Measurements from ENCODE around the gene CDCP1.
"Not testable (repeated sequence)": the region's sequence is repeated elsewhere in the genome, so short reads cannot be mapped to it uniquely, and the experiment has no call there.

The CDCP1 gene

GRCh38 chr3:45054196-45054857 is 91.9 kb downstream of the CDCP1 start:
- peaks cover 21% of the 10 kb centered on the region for H3K27me3 Mint-ChIP-seq
- no peaks in the 10 kb centered on the region for H3K9me3 Mint-ChIP-seq
- no peak overlapping the region for H3K4me3 Mint-ChIP-seq
- ATAC-seq (no peak), DNase-seq (no peak)
- H3K27ac Mint-ChIP-seq, result no peak overlapping the region
- peaks cover 19% of the 10 kb centered on the region for H3K4me1 Mint-ChIP-seq

- not testable (repeated sequence) for ATAC-seq, DNase-seq, H3K4me3 Mint-ChIP-seq, H3K9me3 Mint-ChIP-seq
- H3K4me1 Mint-ChIP-seq, result peaks cover 19% of the 10 kb centered on the region
- peaks cover 26% of the 10 kb centered on the region for H3K27me3 Mint-ChIP-seq
- peak overlapping the region in 1 of 2 donors; percentile 37 for H3K27ac Mint-ChIP-seq
These were observed 92.4 kb downstream of the CDCP1 start for GRCh38 chr3:45053805-45054195.

GRCh38 chr3:45051685-45052084 is 94.5 kb downstream of the CDCP1 start:
- Mint-ChIP-seq H3K9me3 (no peaks in the 10 kb centered on the region), H3K4me3 (no peak overlapping the region), H3K27me3 (peaks cover 35% of the 10 kb centered on the region), H3K4me1 (peaks cover 6% of the 10 kb centered on the region), H3K27ac (peak overlapping the region in 1 of 2 donors; percentile 61)
- ATAC-seq (no peak), DNase-seq (no peak)

GRCh38 chr3:45049807-45050206 is 96.4 kb downstream of the CDCP1 start:
- DNase-seq (no peak), ATAC-seq (no peak)
- peak overlapping the region in 1 of 2 donors; percentile 60 for H3K27ac Mint-ChIP-seq
- H3K9me3 Mint-ChIP-seq, result no peaks in the 10 kb centered on the region
- no peak overlapping the region for H3K4me3 Mint-ChIP-seq
- peaks cover 6% of the 10 kb centered on the region for H3K4me1 Mint-ChIP-seq
- peaks cover 37% of the 10 kb centered on the region for H3K27me3 Mint-ChIP-seq

- no peak for ATAC-seq
- peaks cover 37% of the 10 kb centered on the region for H3K27me3 Mint-ChIP-seq
- no peaks in the 10 kb centered on the region for H3K9me3 Mint-ChIP-seq
- no peaks in the 10 kb centered on the region for H3K4me1 Mint-ChIP-seq
- DNase-seq, result no peak
- H3K27ac Mint-ChIP-seq, result no peak overlapping the region
- H3K4me3 Mint-ChIP-seq, result no peak overlapping the region
These were observed 97.9 kb downstream of the CDCP1 start for GRCh38 chr3:45048244-45048643.

- Mint-ChIP-seq H3K4me1 (peaks cover 19% of the 10 kb centered on the region), H3K27me3 (peaks cover 35% of the 10 kb centered on the region), H3K27ac (no peak overlapping the region), H3K4me3 (no peak overlapping the region), H3K9me3 (no peaks in the 10 kb centered on the region)
- ATAC-seq (no peak), DNase-seq (no peak)
These were observed 102.4 kb downstream of the CDCP1 start for GRCh38 chr3:45043728-45044299.

- H3K27ac Mint-ChIP-seq, result no peak overlapping the region
- no peak overlapping the region for H3K4me3 Mint-ChIP-seq
- no peak for DNase-seq
- ATAC-seq, result no peak
- H3K27me3 Mint-ChIP-seq, result peaks cover 30% of the 10 kb centered on the region
- H3K9me3 Mint-ChIP-seq, result no peaks in the 10 kb centered on the region
- peaks cover 23% of the 10 kb centered on the region for H3K4me1 Mint-ChIP-seq
These were observed 104.0 kb downstream of the CDCP1 start for GRCh38 chr3:45042162-45042561.

GRCh38 chr3:45041666-45042065 is 104.5 kb downstream of the CDCP1 start:
- no peaks in the 10 kb centered on the region for H3K9me3 Mint-ChIP-seq
- DNase-seq (no peak), ATAC-seq (no peak)
- peaks cover 23% of the 10 kb centered on the region for H3K4me1 Mint-ChIP-seq
- peaks cover 30% of the 10 kb centered on the region for H3K27me3 Mint-ChIP-seq
- no peak overlapping the region for H3K27ac Mint-ChIP-seq
- no peak overlapping the region for H3K4me3 Mint-ChIP-seq

- ATAC-seq (peak; percentile 88), DNase-seq (peak; percentile 85 to 92)
- peaks cover 46% of the 10 kb centered on the region for H3K4me1 Mint-ChIP-seq
- H3K27me3 Mint-ChIP-seq, result peaks cover 66% of the 10 kb centered on the region
- no peaks in the 10 kb centered on the region for H3K9me3 Mint-ChIP-seq
- H3K27ac Mint-ChIP-seq, result peak overlapping the region in 1 of 2 donors; percentile 44
- peak overlapping the region in 1 of 2 donors; percentile 61 for H3K4me3 Mint-ChIP-seq
These were observed 108.3 kb downstream of the CDCP1 start for GRCh38 chr3:45037720-45038455.

GRCh38 chr3:45035441-45036301 is 110.5 kb downstream of the CDCP1 start:
- H3K9me3 Mint-ChIP-seq, result no peaks in the 10 kb centered on the region
- DNase-seq (peak in 1 of 2 donors; percentile 23), ATAC-seq (no peak)
- H3K4me3 Mint-ChIP-seq, result peak overlapping the region; percentile 65 to 80
- H3K4me1 Mint-ChIP-seq, result peaks cover 34% of the 10 kb centered on the region
- H3K27me3 Mint-ChIP-seq, result peaks cover 66% of the 10 kb centered on the region
- no peak overlapping the region for H3K27ac Mint-ChIP-seq

GRCh38 chr3:45034612-45035252 is 111.4 kb downstream of the CDCP1 start:
- DNase-seq (peak; percentile 23 to 43), ATAC-seq (peak; percentile 69)
- Mint-ChIP-seq H3K9me3 (no peaks in the 10 kb centered on the region), H3K4me3 (peak overlapping the region in 1 of 2 donors; percentile 68), H3K27me3 (peaks cover 61% of the 10 kb centered on the region), H3K27ac (no peak overlapping the region), H3K4me1 (peaks cover 27% of the 10 kb centered on the region)

GRCh38 chr3:45033791-45034190 is 112.4 kb downstream of the CDCP1 start:
- no peak for DNase-seq
- Mint-ChIP-seq H3K4me3 (no peak overlapping the region), H3K27me3 (peaks cover 51% of the 10 kb centered on the region), H3K4me1 (peaks cover 27% of the 10 kb centered on the region), H3K27ac (no peak overlapping the region), H3K9me3 (no peaks in the 10 kb centered on the region)
- ATAC-seq, result no peak

Measured in stimulated activated naive CD8-positive, alpha-beta T cell treated with anti-CD3 and anti-CD28 coated beads, Interleukin-15, amount 100 ng/mL, for 72 hours (primary cell).